Neural progenitor cell (in vitro differentiated cells): ENCODE measurements around the gene JSRP1. TPM values are rescaled to one million over a fixed set of nuclear protein-coding genes. Genes with fewer than 3 reads are reported as not detected.

Experiments used
- DNase-seq: peaks from one replicate; pipeline ENCODE4 v3.0.0-alpha.2; 2016; ENCODE audit warnings: low spot score
- H2AFZ ChIP-seq: fragments of 200-600 bp; sonication (generic); replicated peaks from 2 replicates; pipeline ENCODE4 v1.6.1; 2016; ENCODE audit warnings: antibody characterized with exemption
- H3F3A ChIP-seq: fragments of 200-600 bp; sonication (generic); 2 replicates; pipeline ENCODE4 v1.6.1; 2016; ENCODE audit warnings: antibody characterized with exemption, low read depth
- H3K27ac ChIP-seq: fragments of 200-600 bp; sonication (generic); 2 replicates; pipeline ENCODE4 v1.5.1; 2016; ENCODE audit warnings: mild to moderate bottlenecking
- H3K27me3 ChIP-seq: fragments of 200-600 bp; sonication (generic); 2 replicates; pipeline ENCODE4 v1.6.1; 2016; ENCODE audit warnings: mild to moderate bottlenecking, moderate library complexity
- H3K36me3 ChIP-seq: fragments of 200-600 bp; sonication (generic); 2 replicates; pipeline ENCODE4 v1.5.1; 2016
- H3K4me1 ChIP-seq: fragments of 200-600 bp; sonication (generic); 2 replicates; pipeline ENCODE4 v1.6.1; 2016; ENCODE audit warnings: mixed run types
- H3K4me2 ChIP-seq: fragments of 200-600 bp; sonication (generic); 2 replicates; pipeline ENCODE4 v1.6.1; 2016
- H3K4me3 ChIP-seq: fragments of 200-600 bp; sonication (generic); 2 replicates; pipeline ENCODE4 v1.5.1; 2016
- H3K79me2 ChIP-seq: fragments of 200-600 bp; sonication (generic); 2 replicates; pipeline ENCODE4 v1.6.1; 2016; ENCODE audit warnings: low read depth
- H3K9ac ChIP-seq: fragments of 200-600 bp; sonication (generic); 2 replicates; pipeline ENCODE4 v1.6.1; 2016
- H3K9me3 ChIP-seq: fragments of 200-600 bp; sonication (generic); 2 replicates; pipeline ENCODE4 v1.5.1; 2016; ENCODE audit warnings: low read depth
- H4K20me1 ChIP-seq: fragments of 200-600 bp; sonication (generic); 2 replicates; pipeline ENCODE4 v1.6.1; 2016; ENCODE audit warnings: low read depth
- H3K27ac Mint-ChIP-seq: 3 replicates; pipeline ENCODE4 v1.8.0; 2021; ENCODE audit warnings: mixed read lengths
- H3K27me3 Mint-ChIP-seq: 2 replicates; pipeline ENCODE4 v1.8.0; 2022; ENCODE audit warnings: low read depth, mild to moderate bottlenecking, inconsistent platforms, moderate library complexity, mixed read lengths; ENCODE audit not compliant: insufficient read depth
- H3K36me3 Mint-ChIP-seq: 3 replicates; pipeline ENCODE4 v1.8.0; 2021; ENCODE audit warnings: mixed read lengths
- H3K4me1 Mint-ChIP-seq: 3 replicates; pipeline ENCODE4 v1.8.0; 2021; ENCODE audit warnings: mixed read lengths
- H3K4me3 Mint-ChIP-seq: 3 replicates; pipeline ENCODE4 v1.8.0; 2021; ENCODE audit warnings: mild to moderate bottlenecking, moderate library complexity, mixed read lengths
- H3K9me3 Mint-ChIP-seq: 3 replicates; pipeline ENCODE4 v1.8.0; 2020; ENCODE audit warnings: mixed read lengths
- CTCF ChIP-seq: fragments of 200-600 bp; sonication (generic); IDR thresholded peaks from 2 replicates; pipeline ENCODE4 v1.5.1; 2017; ENCODE audit warnings: antibody characterized with exemption, mild to moderate bottlenecking
- EZH2 ChIP-seq: fragments of 200-600 bp; sonication (generic); IDR thresholded peaks from 2 replicates; pipeline ENCODE4 v1.6.1; 2017; ENCODE audit warnings: antibody characterized with exemption, mild to moderate bottlenecking, moderate library complexity
- EZH2phosphoT487 ChIP-seq: fragments of 200-600 bp; sonication (generic); IDR thresholded peaks from 2 replicates; pipeline ENCODE4 v1.6.1; 2017; ENCODE audit warnings: antibody characterized with exemption
- total RNA-seq: library from RNA; depleted of rRNA; stranded (reverse); fragments of >200 nt; gene quantifications from 2 replicates; pipeline ENCODE4 v1.2.3, GENCODE V29; 2015; ENCODE audit warnings: low replicate concordance

Gene JSRP1
- total RNA-seq, 1 donor from 2014 or later, result not detected

GRCh38 chr19:2229103-2230032, 26.8 kb downstream of the JSRP1 start:
- peaks cover 12% of the 10 kb centered on the region for H3F3A ChIP-seq
- Mint-ChIP-seq H3K9me3 (no peaks in the 10 kb centered on the region), H3K27ac (no peak overlapping the region), H3K27me3 (peaks cover 8% of the 10 kb centered on the region), H3K4me1 (peaks cover 4% of the 10 kb centered on the region), H3K36me3 (peaks cover 13% of the 10 kb centered on the region), H3K4me3 (no peak overlapping the region)
- DNase-seq, result no peak
- no peaks in the 10 kb centered on the region for H3K9me3 ChIP-seq
- H3K79me2 ChIP-seq, result peaks cover 5% of the 10 kb centered on the region
- no peak overlapping the region for H3K4me2 ChIP-seq
- H3K27me3 ChIP-seq, result no peaks in the 10 kb centered on the region
- H2AFZ ChIP-seq, result no peak overlapping the region
- H3K27ac ChIP-seq, result no peak overlapping the region
- TF ChIP-seq CTCF (no peak), EZH2 (no peak), EZH2phosphoT487 (no peak)
- peaks cover 16% of the 10 kb centered on the region for H4K20me1 ChIP-seq
- no peaks in the 10 kb centered on the region for H3K4me1 ChIP-seq
- no peaks in the 10 kb centered on the region for H3K36me3 ChIP-seq
- no peak overlapping the region for H3K9ac ChIP-seq
- no peak overlapping the region for H3K4me3 ChIP-seq

- H3K4me1 ChIP-seq, result no peaks in the 10 kb centered on the region
- H3K36me3 ChIP-seq, result no peaks in the 10 kb centered on the region
- Mint-ChIP-seq H3K36me3 (peaks cover 15% of the 10 kb centered on the region), H3K9me3 (no peaks in the 10 kb centered on the region), H3K4me3 (no peak overlapping the region), H3K27ac (no peak overlapping the region), H3K27me3 (peaks cover 9% of the 10 kb centered on the region), H3K4me1 (no peaks in the 10 kb centered on the region)
- H3K79me2 ChIP-seq, result no peaks in the 10 kb centered on the region
- peaks cover 12% of the 10 kb centered on the region for H3F3A ChIP-seq
- H3K4me3 ChIP-seq, result no peak overlapping the region
- no peaks in the 10 kb centered on the region for H3K9me3 ChIP-seq
- no peak overlapping the region for H2AFZ ChIP-seq
- H3K27me3 ChIP-seq, result no peaks in the 10 kb centered on the region
- H3K4me2 ChIP-seq, result no peak overlapping the region
- H3K9ac ChIP-seq, result no peak overlapping the region
- no peak overlapping the region for H3K27ac ChIP-seq
- TF ChIP-seq EZH2 (no peak), EZH2phosphoT487 (no peak)
- no peak for DNase-seq
- peaks cover 12% of the 10 kb centered on the region for H4K20me1 ChIP-seq
Observed at GRCh38 chr19:2228157-2229030, 27.8 kb downstream of the JSRP1 start.

- Histone ChIP-seq H3K4me3 (no peak overlapping the region), H2AFZ (no peak overlapping the region), H4K20me1 (peaks cover 5% of the 10 kb centered on the region), H3K9me3 (no peaks in the 10 kb centered on the region), H3K36me3 (no peaks in the 10 kb centered on the region), H3K4me2 (no peak overlapping the region), H3K27me3 (no peaks in the 10 kb centered on the region), H3K4me1 (no peaks in the 10 kb centered on the region), H3K9ac (no peak overlapping the region), H3K27ac (no peak overlapping the region), H3F3A (peaks cover 11% of the 10 kb centered on the region), H3K79me2 (no peaks in the 10 kb centered on the region)
- Mint-ChIP-seq H3K27me3 (peaks cover 9% of the 10 kb centered on the region), H3K9me3 (no peaks in the 10 kb centered on the region), H3K27ac (no peak overlapping the region), H3K36me3 (peaks cover 15% of the 10 kb centered on the region), H3K4me3 (no peak overlapping the region), H3K4me1 (no peaks in the 10 kb centered on the region)
- TF ChIP-seq EZH2 (no peak), CTCF (no peak), EZH2phosphoT487 (no peak)
- DNase-seq, result no peak
Observed at GRCh38 chr19:2227415-2228156, 28.6 kb downstream of the JSRP1 start.
